CD4-positive, alpha-beta T cell treated with Interleukin-15 for 1 hour (primary cell): ENCODE data around the gene AKAP4.
A peak's percentile ranks its signal among the peaks of the same experiment; 100 is the strongest.

Experiments used
- DNase-seq: peaks from one replicate; pipeline ENCODE4 v3.0.0-alpha.2; 2020

Gene AKAP4

GRCh38 chrX:50200907-50201306 is at the start of gene AKAP4:
Gene AKAP4 (minus strand): TSS chrX:50201007. CDS start chrX:50200889, 118 bp downstream.
- no peak for DNase-seq

GRCh38 chrX:50211510-50211909 is 10.7 kb upstream of the AKAP4 start:
- DNase-seq: no peak

GRCh38 chrX:50206753-50207152 is 5.9 kb upstream of the AKAP4 start:
- no peak for DNase-seq

GRCh38 chrX:50204364-50204899 is 3.6 kb upstream of the AKAP4 start, which contains the start of gene CCNB3:
Gene CCNB3 (plus strand): TSS chrX:50204765. CDS start chrX:50285164, 80,399 bp downstream.
- peak; percentile 81 for DNase-seq

GRCh38 chrX:50202539-50202938 is 1.7 kb upstream of the AKAP4 start:
- DNase-seq: no peak

- DNase-seq: no peak
These were observed 2.5 kb downstream of the AKAP4 start for GRCh38 chrX:50198348-50198747.

GRCh38 chrX:50188859-50189600 is 11.8 kb downstream of the AKAP4 start:
- no peak for DNase-seq

- no peak for DNase-seq
These were observed 16.9 kb downstream of the AKAP4 start for GRCh38 chrX:50183891-50184290.

- DNase-seq: no peak
These were observed 20.5 kb downstream of the AKAP4 start for GRCh38 chrX:50180073-50180940.

GRCh38 chrX:50169717-50170116 is 31.1 kb downstream of the AKAP4 start:
- DNase-seq: no peak

- DNase-seq: no peak
These were observed 32.5 kb downstream of the AKAP4 start for GRCh38 chrX:50168241-50168687.

- no peak for DNase-seq
These were observed 33.4 kb downstream of the AKAP4 start for GRCh38 chrX:50167366-50167765.

- DNase-seq: no peak
These were observed 35.1 kb downstream of the AKAP4 start for GRCh38 chrX:50165727-50166126.

- no peak for DNase-seq
These were observed 39.7 kb downstream of the AKAP4 start for GRCh38 chrX:50161127-50161526.

- DNase-seq: no peak
These were observed 42.2 kb downstream of the AKAP4 start for GRCh38 chrX:50158593-50158992.

- DNase-seq: no peak
These were observed 43.2 kb downstream of the AKAP4 start for GRCh38 chrX:50157545-50158135.

- DNase-seq: no peak
These were observed 46.4 kb downstream of the AKAP4 start for GRCh38 chrX:50154429-50154828.

- no peak for DNase-seq
These were observed 48.4 kb downstream of the AKAP4 start for GRCh38 chrX:50152456-50152855.

GRCh38 chrX:50147972-50148371 is 52.8 kb downstream of the AKAP4 start:
- DNase-seq: no peak
